Erythroblast (primary cell): ENCODE measurements around the gene CYTH1.

Experiments used
- GATA1 ChIP-seq: IDR thresholded peaks from 2 replicates; pipeline ENCODE4 v1.6.1; 2011; ENCODE audit warnings: low read depth, mild to moderate bottlenecking, control low read depth, low read length, moderate library complexity
- POLR2A ChIP-seq: IDR thresholded peaks from 2 replicates; pipeline ENCODE4 v1.6.1; 2011; ENCODE audit warnings: mild to moderate bottlenecking, low read length

GRCh38 chr17:78651554-78651953 is 130.5 kb downstream of the CYTH1 start:
- no peak for TF ChIP-seq POLR2A
- no peak for TF ChIP-seq GATA1
